GM23338 (cell line): Measurements from ENCODE around the gene DDX19B.

ENCODE experiments used
- CTCF ChIP-seq, 2 experiments: fragments of 200-600 bp in 1 of 2; sonication (generic) in 1 of 2; conservative IDR thresholded peaks; 2 replicates each; pipeline versions ENCODE4 v1.5.1 to v1.6.1; 2016 to 2017; ENCODE audit warnings: antibody characterized with exemption in 2 of 2, low read depth in 2 of 2, mild to moderate bottlenecking in 2 of 2, moderate library complexity in 1 of 2
- NANOG ChIP-seq: IDR thresholded peaks from 2 replicates; pipeline ENCODE4 v1.6.1; 2016; ENCODE audit warnings: antibody characterized with exemption, borderline replicate concordance

DNA sequence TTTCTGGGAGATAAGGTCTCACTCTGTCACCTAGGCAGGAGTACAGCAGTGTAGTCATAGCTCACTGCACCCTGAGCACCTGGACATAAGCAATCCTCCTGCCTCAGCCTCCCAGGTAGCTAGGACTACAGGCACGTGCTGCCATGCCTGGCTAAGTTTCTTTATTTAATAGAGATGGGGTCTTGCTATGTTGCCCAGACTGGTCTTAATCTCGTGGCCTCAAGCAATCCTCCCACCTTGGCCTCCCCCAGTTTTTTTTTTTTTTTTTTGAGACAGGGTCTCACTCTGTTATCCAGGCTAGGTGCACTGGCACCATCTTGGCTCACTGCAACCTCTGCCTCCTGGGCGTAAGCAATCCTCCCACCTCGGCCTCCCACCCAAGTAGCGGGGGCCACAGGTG, 21.1 kb downstream of the DDX19B start:
- TF ChIP-seq CTCF (conservative IDR thresholded peaks at IDR 0.05; ENCODE audit: low read depth in 2 of 2): no peak
- TF ChIP-seq NANOG: no peak
